ENCODE results near the gene ATF4. TPM values are rescaled to one million over a fixed set of nuclear protein-coding genes. Genes with fewer than 3 reads are reported as not detected.

The ATF4 gene
- total RNA-seq, 1 experiment from 2014 or later, result 900 TPM

- in situ Hi-C loops (cut with HindIII; ENCODE audit: low pct_unique_long_range_greater_than_20kb, low sequenced_read_pairs), result no loop called here
- peak; percentile 75 for DNase-seq (ENCODE audit: low read depth, low spot score)
Observed at GRCh38 chr22:39534591-39535356, 14.4 kb downstream of the ATF4 start.

GRCh38 chr22:39535357-39535725, 15.0 kb downstream of the ATF4 start:
- no peak for DNase-seq (ENCODE audit: low read depth, low spot score)
- in situ Hi-C loops (cut with HindIII; ENCODE audit: low pct_unique_long_range_greater_than_20kb, low sequenced_read_pairs), result no loop called here

- DNase-seq (ENCODE audit: low read depth, low spot score), result no peak
- in situ Hi-C loops (cut with HindIII; ENCODE audit: low pct_unique_long_range_greater_than_20kb, low sequenced_read_pairs), result no loop called here
Observed at GRCh38 chr22:39535831-39536449, 15.6 kb downstream of the ATF4 start.

GRCh38 chr22:39536711-39537110, 16.3 kb downstream of the ATF4 start:
- in situ Hi-C loops (cut with HindIII; ENCODE audit: low pct_unique_long_range_greater_than_20kb, low sequenced_read_pairs), result no loop called here
- no peak for DNase-seq (ENCODE audit: low read depth, low spot score)

- DNase-seq (ENCODE audit: low read depth, low spot score), result no peak
- in situ Hi-C loops (cut with HindIII; ENCODE audit: low pct_unique_long_range_greater_than_20kb, low sequenced_read_pairs), result no loop called here
Observed at GRCh38 chr22:39537975-39538374, 17.6 kb downstream of the ATF4 start.

- in situ Hi-C loops (cut with HindIII; ENCODE audit: low pct_unique_long_range_greater_than_20kb, low sequenced_read_pairs), result no loop called here
Observed at GRCh38 chr22:39543095-39543494, 22.7 kb downstream of the ATF4 start.

GRCh38 chr22:39545386-39546365, 25.3 kb downstream of the ATF4 start:
- in situ Hi-C loops (cut with HindIII; ENCODE audit: low pct_unique_long_range_greater_than_20kb, low sequenced_read_pairs), result no loop called here
- peak; percentile 58 for DNase-seq (ENCODE audit: low read depth, low spot score)

More at GRCh38 chr22:39543095-39543494, 22.7 kb downstream of the ATF4 start:
- DNase-seq (ENCODE audit: low read depth, low spot score), result peak; percentile 68

- DNase-seq (ENCODE audit: low read depth, low spot score), result no peak
Observed at GRCh38 chr22:39546889-39547586, 26.7 kb downstream of the ATF4 start.

GRCh38 chr22:39547587-39547947, 27.2 kb downstream of the ATF4 start:
- in situ Hi-C loops (cut with HindIII; ENCODE audit: low pct_unique_long_range_greater_than_20kb, low sequenced_read_pairs), result no loop called here
- no peak for DNase-seq (ENCODE audit: low read depth, low spot score)

More at GRCh38 chr22:39546889-39547586, 26.7 kb downstream of the ATF4 start:
- in situ Hi-C loops (cut with HindIII; ENCODE audit: low pct_unique_long_range_greater_than_20kb, low sequenced_read_pairs), result no loop called here

GRCh38 chr22:39553429-39553828, 33.1 kb downstream of the ATF4 start:
- in situ Hi-C loops (cut with HindIII; ENCODE audit: low pct_unique_long_range_greater_than_20kb, low sequenced_read_pairs), result loop anchor here (25.0 kb wide), 1 partner anchor 459 kb away; no protein-coding TSS in a partner anchor

GRCh38 chr22:39554151-39554550, 33.8 kb downstream of the ATF4 start:
- no peak for DNase-seq (ENCODE audit: low read depth, low spot score)
- in situ Hi-C loops (cut with HindIII; ENCODE audit: low pct_unique_long_range_greater_than_20kb, low sequenced_read_pairs), result loop anchor here (25.0 kb wide), 1 partner anchor 458 kb away; no protein-coding TSS in a partner anchor

More at GRCh38 chr22:39553429-39553828, 33.1 kb downstream of the ATF4 start:
- no peak for DNase-seq (ENCODE audit: low read depth, low spot score)

GRCh38 chr22:39556970-39557841, 36.8 kb downstream of the ATF4 start:
- DNase-seq (ENCODE audit: low read depth, low spot score), result peak; percentile 33

GRCh38 chr22:39558254-39558727, 37.9 kb downstream of the ATF4 start:
- in situ Hi-C loops (cut with HindIII; ENCODE audit: low pct_unique_long_range_greater_than_20kb, low sequenced_read_pairs), result loop anchor here (25.0 kb wide), 1 partner anchor 454 kb away; no protein-coding TSS in a partner anchor
- DNase-seq (ENCODE audit: low read depth, low spot score), result no peak

More at GRCh38 chr22:39556970-39557841, 36.8 kb downstream of the ATF4 start:
- in situ Hi-C loops (cut with HindIII; ENCODE audit: low pct_unique_long_range_greater_than_20kb, low sequenced_read_pairs), result loop anchor here (25.0 kb wide), 1 partner anchor 455 kb away; no protein-coding TSS in a partner anchor

- DNase-seq (ENCODE audit: low read depth, low spot score), result no peak
- in situ Hi-C loops (cut with HindIII; ENCODE audit: low pct_unique_long_range_greater_than_20kb, low sequenced_read_pairs), result loop anchor here (25.0 kb wide), 1 partner anchor 453 kb away; no protein-coding TSS in a partner anchor
Observed at GRCh38 chr22:39558950-39559349, 38.6 kb downstream of the ATF4 start.

GRCh38 chr22:39559456-39560105, 39.2 kb downstream of the ATF4 start:
- in situ Hi-C loops (cut with HindIII; ENCODE audit: low pct_unique_long_range_greater_than_20kb, low sequenced_read_pairs), result loop anchor here (25.0 kb wide), 1 partner anchor 453 kb away; no protein-coding TSS in a partner anchor
- DNase-seq (ENCODE audit: low read depth, low spot score), result peak; percentile 47

All from SK-MEL-5 (cell line).